Measurements from ENCODE around the gene UNC79. TPM values are rescaled to one million over a fixed set of nuclear protein-coding genes. Genes with fewer than 3 reads are reported as not detected.

The UNC79 gene
- total RNA-seq, 2 experiments from 2014 or later: 0.02 TPM; not detected in 1

DNA sequence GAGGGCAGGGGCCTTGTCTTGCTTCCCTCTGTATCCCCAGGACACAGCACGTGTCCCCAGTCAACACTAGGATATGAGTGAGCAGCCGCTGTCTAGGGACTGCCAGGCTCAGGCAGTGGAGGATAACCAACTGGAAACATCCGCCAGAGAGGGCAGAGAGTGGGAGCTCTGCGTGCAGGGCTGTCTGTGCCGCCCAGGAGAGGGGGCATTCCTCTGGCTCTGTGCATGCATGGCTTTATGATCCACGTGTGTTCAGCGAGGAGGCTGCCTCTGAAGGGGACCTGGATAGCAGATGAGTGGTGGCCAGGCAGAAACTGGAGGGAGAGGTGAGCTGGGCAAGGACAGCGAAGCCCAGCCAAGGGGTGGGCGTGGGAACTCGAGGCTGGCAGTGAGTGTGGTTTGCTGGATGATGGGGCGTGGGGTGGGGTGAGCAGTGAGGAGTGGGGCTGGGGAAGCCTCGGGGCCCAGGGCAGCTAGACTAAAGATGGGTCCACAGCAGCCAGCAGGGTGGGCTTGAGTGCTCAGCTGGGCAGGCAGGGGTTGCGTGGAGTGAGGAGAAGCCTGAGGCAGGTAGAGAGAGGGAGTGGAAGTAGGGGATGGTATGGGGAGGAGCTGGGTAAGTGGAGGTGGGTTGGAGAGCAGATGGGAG is 284.7 kb downstream of the UNC79 start:
- no peaks in the 10 kb centered on the region for H3K9me3 Mint-ChIP-seq (ENCODE audit: low read depth)
- no peaks in the 10 kb centered on the region for H3K36me3 Mint-ChIP-seq
- H3K4me1 Mint-ChIP-seq: no peaks in the 10 kb centered on the region
- CTCF ChIA-PET: no interaction called here
- ATAC-seq (no peak), DNase-seq (peak; percentile 32)
- H3K27me3 Mint-ChIP-seq: peaks cover 3% of the 10 kb centered on the region
- H3K4me3 Mint-ChIP-seq: no peak overlapping the region
- no peak overlapping the region for H3K27ac Mint-ChIP-seq

DNA sequence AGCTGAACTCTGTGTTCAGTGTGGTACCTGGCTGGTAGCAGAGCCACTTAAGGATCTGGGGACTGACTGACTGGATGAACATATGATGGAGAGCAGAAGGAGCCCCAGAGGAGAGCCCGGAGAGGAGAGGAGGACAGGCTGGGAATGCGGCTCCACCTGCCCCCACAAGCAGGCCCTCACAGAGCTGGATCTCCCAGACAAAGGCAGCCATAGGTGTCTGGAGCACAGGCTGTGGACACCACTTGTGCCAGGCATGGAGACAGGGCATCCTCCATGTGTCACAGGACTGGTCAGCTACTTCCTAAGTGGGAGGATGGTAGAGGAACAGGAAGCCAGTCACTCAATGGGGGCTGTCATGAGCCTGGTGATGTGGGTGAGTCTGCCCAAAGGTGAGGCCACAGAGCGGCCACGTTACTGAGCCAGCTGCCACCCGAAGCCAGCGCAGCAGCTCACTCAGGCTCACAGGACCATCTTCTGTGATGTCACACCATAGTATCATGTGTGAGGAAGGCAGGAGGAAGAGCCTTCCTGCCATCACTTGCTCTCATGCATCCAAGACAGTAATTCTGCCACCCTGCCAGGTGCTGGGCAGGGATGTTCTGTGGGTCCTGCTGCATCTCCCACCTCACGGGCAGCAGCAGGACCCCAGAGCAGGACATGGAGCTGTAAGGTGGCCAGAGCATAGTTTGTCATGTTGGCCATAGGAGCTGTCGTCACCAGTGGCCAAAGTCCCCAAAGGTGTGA is 285.4 kb downstream of the UNC79 start:
- Mint-ChIP-seq H3K4me1 (no peaks in the 10 kb centered on the region), H3K4me3 (no peak overlapping the region), H3K36me3 (no peaks in the 10 kb centered on the region), H3K27me3 (no peaks in the 10 kb centered on the region), H3K9me3 (ENCODE audit: low read depth) (no peaks in the 10 kb centered on the region), H3K27ac (no peak overlapping the region)
- peak; percentile 37 for DNase-seq
- CTCF ChIA-PET: no interaction called here
- ATAC-seq: no peak

DNA sequence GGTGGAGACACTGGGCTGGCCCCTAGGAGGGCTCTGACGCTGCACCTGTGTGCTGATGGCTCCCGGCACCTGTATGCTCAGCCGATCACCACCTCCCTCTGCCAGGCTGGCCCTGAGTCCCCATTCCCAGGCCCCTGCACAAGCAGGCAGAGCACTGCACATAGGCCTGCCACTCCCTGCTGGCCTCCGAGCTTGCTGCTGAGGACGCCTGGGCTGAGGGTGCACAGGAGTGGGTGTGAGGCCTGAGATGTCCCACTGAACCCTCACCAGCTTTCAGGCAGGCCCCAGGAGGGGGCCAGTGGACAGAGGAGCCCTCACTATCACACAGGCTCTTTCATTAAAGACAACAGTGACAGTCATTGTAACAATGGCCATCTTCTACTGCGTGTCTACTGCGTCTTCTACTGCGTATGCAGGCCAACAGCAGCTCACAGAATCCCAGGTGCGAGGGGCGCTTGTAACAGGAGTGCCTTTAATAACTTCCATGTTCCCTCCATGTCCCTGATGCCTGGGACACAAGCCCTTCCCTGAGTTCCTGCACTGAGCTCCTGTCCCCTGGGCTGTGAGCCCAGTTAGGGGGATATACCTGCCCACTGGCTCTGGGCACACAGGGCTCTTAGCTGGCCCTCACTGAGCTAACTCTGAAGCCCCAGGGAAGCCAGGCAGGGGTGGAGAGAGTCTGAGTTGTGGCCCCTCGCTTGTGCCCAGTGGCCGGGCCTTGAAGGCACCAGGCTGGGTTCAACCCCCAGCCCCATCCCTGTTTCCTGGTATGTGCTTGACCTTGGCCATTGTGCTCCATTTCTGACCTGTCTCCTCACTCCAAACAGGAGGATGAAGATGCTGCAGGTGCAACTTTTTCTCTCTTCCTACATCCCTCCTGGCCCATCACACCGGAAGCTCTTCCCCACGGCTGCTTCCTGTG is 286.3 kb downstream of the UNC79 start:
- ATAC-seq (no peak), DNase-seq (peak; percentile 23)
- CTCF ChIA-PET: no interaction called here
- Mint-ChIP-seq H3K4me3 (no peak overlapping the region), H3K27ac (no peak overlapping the region), H3K27me3 (no peaks in the 10 kb centered on the region), H3K4me1 (no peaks in the 10 kb centered on the region), H3K36me3 (no peaks in the 10 kb centered on the region), H3K9me3 (ENCODE audit: low read depth) (no peaks in the 10 kb centered on the region)

DNA sequence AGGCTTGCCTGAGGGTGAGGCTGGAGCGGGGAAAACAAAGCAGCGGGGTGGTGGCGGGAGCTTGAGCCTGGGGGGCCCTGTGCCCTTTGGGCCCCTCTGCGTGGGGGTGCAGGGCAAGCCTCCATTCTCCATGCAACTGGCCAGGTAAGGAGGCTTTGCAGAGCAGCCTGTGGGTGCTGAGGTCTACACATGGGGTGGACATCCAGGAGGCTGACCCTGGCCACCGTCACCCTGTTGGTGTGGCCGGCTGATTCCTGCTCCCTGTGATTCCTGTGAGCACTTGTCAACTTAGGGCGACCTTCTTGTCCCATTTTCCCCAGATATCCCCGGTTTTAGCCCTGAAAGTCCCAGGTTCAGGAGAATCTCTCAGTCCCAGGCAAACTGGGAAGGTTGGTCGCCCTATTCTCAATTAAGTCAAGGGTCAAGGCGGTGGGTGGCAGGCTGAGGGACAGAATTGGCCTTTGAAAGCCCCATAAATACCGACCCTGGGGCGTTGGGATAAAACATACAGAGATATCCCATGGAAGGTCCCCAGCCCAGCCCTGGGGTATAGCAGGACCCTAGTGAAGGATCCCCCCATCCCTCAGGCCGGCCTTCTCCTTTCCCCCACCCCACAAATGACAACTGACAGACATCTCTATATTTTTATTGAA is 287.1 kb downstream of the UNC79 start:
- Mint-ChIP-seq H3K36me3 (no peaks in the 10 kb centered on the region), H3K9me3 (ENCODE audit: low read depth) (no peaks in the 10 kb centered on the region), H3K27me3 (no peaks in the 10 kb centered on the region), H3K27ac (no peak overlapping the region), H3K4me1 (no peaks in the 10 kb centered on the region), H3K4me3 (no peak overlapping the region)
- ATAC-seq (no peak), DNase-seq (peak; percentile 28)
- CTCF ChIA-PET: no interaction called here

DNA sequence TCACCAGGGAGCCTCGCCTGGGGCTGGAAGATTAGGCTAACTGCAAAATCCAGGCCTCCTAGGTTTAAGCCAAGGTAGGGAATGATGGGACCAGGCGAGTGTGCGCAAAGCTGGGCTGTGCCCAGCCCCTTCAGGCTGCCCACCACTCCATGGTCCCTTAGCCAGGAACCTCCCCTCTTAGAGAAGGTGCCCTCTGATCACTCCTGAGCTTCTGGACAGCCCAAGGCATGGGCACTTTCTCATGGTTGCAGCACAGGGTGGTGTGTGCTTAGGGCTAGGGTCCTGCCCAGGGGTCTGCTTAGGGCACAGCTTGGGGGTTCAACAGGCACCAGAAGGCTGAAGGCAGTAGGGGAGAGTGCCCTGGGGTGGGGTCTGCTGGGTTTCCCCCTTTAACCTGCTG is 288.5 kb downstream of the UNC79 start:
- H3K27me3 Mint-ChIP-seq: no peaks in the 10 kb centered on the region
- H3K27ac Mint-ChIP-seq: no peak overlapping the region
- CTCF ChIA-PET: no interaction called here
- DNase-seq (peak; percentile 25), ATAC-seq (no peak)
- no peaks in the 10 kb centered on the region for H3K4me1 Mint-ChIP-seq
- no peak overlapping the region for H3K4me3 Mint-ChIP-seq
- no peaks in the 10 kb centered on the region for H3K36me3 Mint-ChIP-seq
- no peaks in the 10 kb centered on the region for H3K9me3 Mint-ChIP-seq (ENCODE audit: low read depth)

DNA sequence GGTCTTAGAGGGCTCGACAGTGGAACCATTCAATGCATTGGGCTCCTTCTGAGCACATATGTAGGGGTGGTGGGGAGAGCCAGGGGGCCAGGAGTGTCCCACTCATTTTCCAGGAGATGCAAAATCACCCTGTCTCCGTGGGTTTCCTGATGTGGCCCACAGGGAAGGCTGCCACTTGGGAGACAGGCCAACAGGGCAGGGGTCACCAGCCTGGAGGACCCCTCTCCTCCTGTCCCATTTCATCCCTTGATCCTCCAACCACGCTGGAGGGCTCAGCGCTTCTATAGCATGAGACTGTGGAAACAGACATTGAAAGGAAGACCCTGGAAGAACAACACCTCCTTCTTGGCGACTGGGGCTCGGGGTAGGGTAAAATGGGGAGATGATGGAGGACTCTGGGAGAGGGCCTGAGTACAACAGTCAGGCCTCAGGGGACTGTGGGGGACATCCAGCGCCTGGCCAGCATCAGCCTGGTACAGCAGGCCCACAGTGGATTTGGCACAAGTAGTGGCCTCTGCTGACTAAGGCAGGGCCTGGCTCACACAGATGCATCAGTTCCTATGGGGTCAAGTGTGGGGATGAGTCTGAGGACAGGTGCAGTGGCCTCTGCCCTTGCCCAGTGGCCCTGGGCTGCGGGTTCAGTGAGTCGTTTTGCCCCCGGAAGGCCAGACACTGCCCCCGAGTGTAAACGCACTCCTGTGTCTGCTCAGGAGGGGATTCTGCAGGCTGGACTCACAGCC is 289.5 kb downstream of the UNC79 start:
- Mint-ChIP-seq H3K27ac (no peak overlapping the region), H3K4me3 (no peak overlapping the region), H3K4me1 (no peaks in the 10 kb centered on the region), H3K27me3 (no peaks in the 10 kb centered on the region), H3K9me3 (ENCODE audit: low read depth) (no peaks in the 10 kb centered on the region), H3K36me3 (no peaks in the 10 kb centered on the region)
- peak; percentile 28 for DNase-seq
- no peak for ATAC-seq
- CTCF ChIA-PET: no interaction called here

DNA sequence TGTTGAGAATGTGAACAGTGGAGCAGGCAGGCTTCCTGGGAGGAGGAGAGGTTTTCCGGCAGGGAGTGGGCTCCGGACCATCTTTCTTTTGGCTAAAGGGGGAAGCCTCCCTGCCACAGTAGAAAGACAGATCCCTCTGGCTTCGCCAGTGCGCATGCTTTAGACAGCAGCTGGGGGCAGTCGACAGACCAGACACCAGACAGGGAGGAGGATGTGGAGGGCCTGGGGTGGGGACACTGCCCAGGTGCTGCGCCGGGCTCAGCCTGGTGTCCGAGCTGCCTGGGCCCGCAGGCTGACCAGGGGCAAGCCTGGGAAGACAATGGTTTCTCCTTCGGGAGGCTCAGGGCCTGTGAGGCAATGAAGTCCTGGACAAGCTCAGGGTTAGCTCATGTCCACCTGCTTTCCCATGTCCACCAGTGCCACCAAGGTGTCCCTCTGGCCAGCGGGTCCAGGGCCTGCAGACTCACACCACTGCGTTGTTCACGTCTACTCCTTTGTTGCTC is 290.3 kb downstream of the UNC79 start:
- no peaks in the 10 kb centered on the region for H3K9me3 Mint-ChIP-seq (ENCODE audit: low read depth)
- H3K27me3 Mint-ChIP-seq: no peaks in the 10 kb centered on the region
- H3K27ac Mint-ChIP-seq: no peak overlapping the region
- H3K4me1 Mint-ChIP-seq: no peaks in the 10 kb centered on the region
- ATAC-seq: no peak
- no peak for DNase-seq
- CTCF ChIA-PET: no interaction called here
- no peak overlapping the region for H3K4me3 Mint-ChIP-seq
- H3K36me3 Mint-ChIP-seq: no peaks in the 10 kb centered on the region

DNA sequence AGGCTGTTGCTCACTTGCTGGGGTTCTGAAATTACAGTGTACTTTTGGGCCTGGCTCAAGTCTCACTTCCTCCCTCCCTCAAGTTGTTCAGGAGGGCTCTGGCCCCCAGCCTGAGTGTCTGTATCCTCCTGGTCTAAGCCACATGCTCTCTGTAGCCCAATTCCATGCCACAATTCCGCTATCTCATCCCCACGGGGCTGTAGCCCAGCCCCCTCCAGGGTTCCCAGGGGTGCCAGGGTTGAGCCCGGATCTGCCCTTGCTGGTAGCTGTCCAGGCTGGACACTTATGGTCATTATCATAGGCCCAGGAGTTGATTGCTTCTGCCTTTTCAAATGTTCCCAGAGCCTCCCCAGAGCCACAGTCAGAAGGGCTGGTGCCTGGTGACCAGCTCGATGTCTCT is 292.3 kb downstream of the UNC79 start:
- H3K27me3 Mint-ChIP-seq: no peaks in the 10 kb centered on the region
- ATAC-seq (no peak), DNase-seq (no peak)
- CTCF ChIA-PET: no interaction called here
- H3K36me3 Mint-ChIP-seq: no peaks in the 10 kb centered on the region
- H3K9me3 Mint-ChIP-seq (ENCODE audit: low read depth): no peaks in the 10 kb centered on the region
- no peak overlapping the region for H3K4me3 Mint-ChIP-seq
- no peak overlapping the region for H3K27ac Mint-ChIP-seq
- no peaks in the 10 kb centered on the region for H3K4me1 Mint-ChIP-seq

DNA sequence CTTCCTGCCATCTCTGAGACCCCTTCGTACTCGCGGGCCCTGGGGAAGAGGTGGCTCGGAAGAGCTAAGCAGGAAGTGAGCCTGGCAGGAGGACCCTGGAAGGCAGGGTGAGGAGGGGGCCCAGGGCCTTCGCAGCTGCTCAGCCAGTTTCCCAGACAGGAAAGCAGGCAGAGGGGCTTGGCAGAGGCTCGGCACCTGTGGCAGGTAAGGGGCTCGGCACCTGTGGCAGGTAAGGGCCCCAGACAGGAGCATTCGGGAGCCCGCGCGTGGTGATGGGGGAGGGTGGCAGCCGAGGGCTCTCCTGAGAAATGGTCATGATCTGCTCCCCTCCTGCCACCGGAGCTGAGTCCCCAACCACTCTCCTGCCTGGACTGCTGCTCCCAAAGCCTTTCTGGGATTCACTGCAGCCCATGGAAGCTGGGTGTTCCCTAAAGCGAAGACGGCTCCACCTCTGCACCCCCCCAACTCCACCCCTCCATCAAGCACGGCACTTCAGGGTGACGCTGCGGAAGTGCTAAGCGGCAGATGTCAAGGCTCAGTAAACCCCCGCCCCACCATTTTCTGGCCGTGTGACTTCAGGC is 294.4 kb downstream of the UNC79 start:
- Mint-ChIP-seq H3K4me1 (no peaks in the 10 kb centered on the region), H3K27me3 (no peaks in the 10 kb centered on the region), H3K36me3 (no peaks in the 10 kb centered on the region), H3K9me3 (ENCODE audit: low read depth) (no peaks in the 10 kb centered on the region), H3K27ac (no peak overlapping the region), H3K4me3 (no peak overlapping the region)
- DNase-seq: no peak
- CTCF ChIA-PET: interaction anchor here (1.3 kb wide), 1 partner anchor 15 kb away, joined by 3 read pairs; no protein-coding TSS in a partner anchor
- no peak for ATAC-seq

DNA sequence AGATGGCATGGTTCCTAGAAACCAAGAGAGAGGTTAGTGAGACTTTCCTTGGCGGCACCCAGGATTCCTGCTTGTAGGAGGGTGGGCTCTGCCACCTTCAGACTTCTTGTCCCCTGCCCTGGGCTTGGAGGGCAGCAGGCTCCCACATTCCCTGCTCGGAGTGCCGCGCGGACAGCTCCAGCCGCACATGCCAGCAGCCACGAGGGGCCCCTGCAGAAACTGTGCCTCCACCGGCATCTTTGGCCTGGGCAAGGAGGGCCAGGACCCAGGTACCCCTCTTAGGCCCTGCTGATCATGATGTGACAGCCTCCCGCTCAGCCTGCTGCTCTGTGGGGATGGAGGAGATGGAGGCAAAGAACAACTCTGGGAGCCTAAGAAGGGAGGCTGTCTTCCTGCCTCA is 295.3 kb downstream of the UNC79 start:
- DNase-seq: no peak

DNA sequence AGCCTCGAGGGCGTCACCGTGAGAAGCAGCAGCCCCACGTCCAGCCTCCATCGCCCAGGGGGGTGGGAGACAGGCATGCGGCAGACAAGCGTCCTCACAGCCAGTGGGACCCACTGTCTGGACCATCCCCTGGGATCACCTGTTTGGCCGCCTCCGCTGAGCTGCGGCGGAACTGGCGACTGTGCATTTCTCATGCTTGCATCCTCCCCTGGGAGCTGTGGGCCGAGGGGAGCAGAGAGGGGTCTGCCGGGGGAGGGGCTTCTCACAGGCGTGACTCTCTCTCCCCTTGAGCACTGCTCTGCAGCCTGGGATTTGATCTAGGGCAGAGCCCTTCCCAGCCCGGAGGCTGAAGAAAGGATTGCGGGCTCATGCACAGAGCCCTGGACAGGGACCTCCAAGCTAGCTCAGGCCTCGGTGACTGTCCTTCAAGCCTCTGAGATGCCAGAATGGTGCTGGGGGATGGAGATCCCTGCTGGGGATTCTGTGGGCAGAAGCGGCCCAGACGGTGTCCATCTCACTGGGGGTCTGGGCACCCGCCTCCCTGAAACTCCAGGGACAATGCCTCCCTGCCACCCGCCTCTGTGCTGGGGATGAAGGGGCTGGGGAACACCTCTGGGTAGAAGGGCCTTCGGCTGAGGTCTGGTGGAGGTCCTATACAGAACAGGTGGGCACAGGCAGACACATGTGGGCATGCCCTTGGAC is 296.5 kb downstream of the UNC79 start:
- ATAC-seq: no peak
- Mint-ChIP-seq H3K36me3 (no peaks in the 10 kb centered on the region), H3K27ac (no peak overlapping the region), H3K9me3 (ENCODE audit: low read depth) (no peaks in the 10 kb centered on the region), H3K4me1 (no peaks in the 10 kb centered on the region), H3K4me3 (no peak overlapping the region), H3K27me3 (no peaks in the 10 kb centered on the region)
- CTCF ChIA-PET: no interaction called here
- no peak for DNase-seq

More for the DNA sequence above, 295.3 kb downstream of the UNC79 start:
- Mint-ChIP-seq H3K4me3 (no peak overlapping the region), H3K4me1 (no peaks in the 10 kb centered on the region), H3K9me3 (ENCODE audit: low read depth) (no peaks in the 10 kb centered on the region), H3K27me3 (no peaks in the 10 kb centered on the region), H3K36me3 (no peaks in the 10 kb centered on the region), H3K27ac (no peak overlapping the region)
- CTCF ChIA-PET: no interaction called here
- no peak for ATAC-seq

All from activated CD8-positive, alpha-beta memory T cell treated with anti-CD3 and anti-CD28 coated beads, Interleukin-2, amount 10 ng/mL, durations not matched to agents 7 days and 5 days (primary cell).